Measurements from ENCODE around the gene KCNIP1. TPM values are rescaled to one million over a fixed set of nuclear protein-coding genes. Genes with fewer than 3 reads are reported as not detected.

The KCNIP1 gene
- total RNA-seq, 1 donor from 2014 or later, result 0.16 TPM

DNA sequence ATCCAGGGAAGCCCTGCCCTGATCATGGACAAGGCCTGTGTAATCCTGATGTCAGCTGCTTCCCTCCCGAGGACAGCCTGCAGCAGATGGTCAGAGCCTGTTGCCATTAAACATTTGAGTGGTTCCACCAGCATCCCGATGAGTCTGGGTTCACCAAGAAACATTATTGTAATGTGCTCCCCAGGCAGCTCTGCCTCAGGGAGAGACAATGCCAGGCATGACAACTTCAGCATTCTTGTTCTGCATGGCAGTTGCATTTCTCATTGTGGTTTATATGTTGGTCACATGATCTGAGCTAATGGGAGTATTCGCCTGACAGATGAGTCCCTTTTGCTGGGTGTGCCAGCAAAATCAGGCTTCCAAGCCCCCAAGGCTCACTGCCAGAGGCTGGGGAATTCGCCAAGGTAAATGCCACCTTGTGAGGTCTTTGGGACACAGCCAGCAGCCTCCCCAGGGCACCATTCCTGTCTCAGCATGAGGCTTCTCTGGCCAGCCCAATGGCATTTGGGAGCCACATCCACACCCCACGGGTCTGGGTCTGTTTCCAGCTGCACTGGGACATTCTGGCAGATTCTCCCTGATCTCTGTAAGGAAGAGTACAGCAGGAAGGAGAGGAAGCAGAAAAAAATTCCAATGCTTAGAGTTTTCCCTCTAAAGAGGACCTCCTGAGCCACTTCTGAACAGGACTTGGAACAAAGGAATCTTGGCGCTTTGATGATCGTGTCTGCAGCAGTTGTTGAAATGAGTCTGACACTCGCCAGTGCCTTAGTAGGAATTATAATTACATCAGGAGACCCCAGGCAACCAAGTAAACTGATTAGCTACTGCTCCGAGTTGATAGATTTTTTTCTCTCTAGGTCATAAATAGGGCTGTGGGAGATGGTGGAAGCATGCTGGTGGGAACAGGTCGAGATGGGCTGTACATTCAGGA, 18.7 kb downstream of the KCNIP1 start:
- Histone ChIP-seq H3K4me3 (no peak overlapping the region), H3K27ac (replicated peaks) (no peak overlapping the region), H3K4me1 (peaks cover 32% of the 10 kb centered on the region), H3K27me3 (ENCODE audit: low read depth) (peaks cover 9% of the 10 kb centered on the region), H3K36me3 (no peaks in the 10 kb centered on the region), H3K9me3 (replicated peaks) (no peaks in the 10 kb centered on the region)
- TF ChIP-seq, protein P1, sequence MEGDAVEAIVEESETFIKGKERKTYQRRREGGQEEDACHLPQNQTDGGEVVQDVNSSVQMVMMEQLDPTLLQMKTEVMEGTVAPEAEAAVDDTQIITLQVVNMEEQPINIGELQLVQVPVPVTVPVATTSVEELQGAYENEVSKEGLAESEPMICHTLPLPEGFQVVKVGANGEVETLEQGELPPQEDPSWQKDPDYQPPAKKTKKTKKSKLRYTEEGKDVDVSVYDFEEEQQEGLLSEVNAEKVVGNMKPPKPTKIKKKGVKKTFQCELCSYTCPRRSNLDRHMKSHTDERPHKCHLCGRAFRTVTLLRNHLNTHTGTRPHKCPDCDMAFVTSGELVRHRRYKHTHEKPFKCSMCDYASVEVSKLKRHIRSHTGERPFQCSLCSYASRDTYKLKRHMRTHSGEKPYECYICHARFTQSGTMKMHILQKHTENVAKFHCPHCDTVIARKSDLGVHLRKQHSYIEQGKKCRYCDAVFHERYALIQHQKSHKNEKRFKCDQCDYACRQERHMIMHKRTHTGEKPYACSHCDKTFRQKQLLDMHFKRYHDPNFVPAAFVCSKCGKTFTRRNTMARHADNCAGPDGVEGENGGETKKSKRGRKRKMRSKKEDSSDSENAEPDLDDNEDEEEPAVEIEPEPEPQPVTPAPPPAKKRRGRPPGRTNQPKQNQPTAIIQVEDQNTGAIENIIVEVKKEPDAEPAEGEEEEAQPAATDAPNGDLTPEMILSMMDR (IDR thresholded peaks at IDR 0.05; ENCODE audit: borderline replicate concordance), result no peak
- no peak for DNase-seq
- intact Hi-C loops (cut with micrococcal nuclease), result no loop called here

DNA sequence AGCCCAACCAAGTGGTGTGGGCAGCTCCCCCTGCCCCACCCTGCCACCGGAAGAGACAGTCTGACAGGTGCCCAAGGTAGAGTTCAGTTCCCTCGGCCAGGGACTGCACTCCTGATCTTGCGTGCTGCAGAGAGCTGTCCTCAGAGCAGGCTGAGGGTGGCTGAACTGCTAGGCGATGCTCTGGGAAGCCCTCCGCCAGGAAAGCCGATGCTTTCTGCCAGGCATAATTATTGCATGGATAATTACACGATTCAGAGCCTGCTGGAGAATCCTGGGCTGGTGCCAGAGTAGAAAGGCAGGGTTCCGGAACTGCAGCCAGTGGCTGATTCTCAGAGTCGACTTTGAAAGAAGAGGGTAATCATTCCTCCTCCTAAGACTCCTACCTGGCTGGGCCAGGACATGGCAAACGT, 19.3 kb downstream of the KCNIP1 start:
- no peaks in the 10 kb centered on the region for H3K9me3 ChIP-seq (replicated peaks)
- H3K27me3 ChIP-seq (ENCODE audit: low read depth), result peaks cover 9% of the 10 kb centered on the region
- no peak overlapping the region for H3K4me3 ChIP-seq
- H3K4me1 ChIP-seq, result peaks cover 32% of the 10 kb centered on the region
- TF ChIP-seq, protein P1 (IDR thresholded peaks at IDR 0.05; ENCODE audit: borderline replicate concordance), result no peak
- H3K36me3 ChIP-seq, result no peaks in the 10 kb centered on the region
- no peak overlapping the region for H3K27ac ChIP-seq (replicated peaks)
- intact Hi-C loops (cut with micrococcal nuclease), result no loop called here
- no peak for DNase-seq

DNA sequence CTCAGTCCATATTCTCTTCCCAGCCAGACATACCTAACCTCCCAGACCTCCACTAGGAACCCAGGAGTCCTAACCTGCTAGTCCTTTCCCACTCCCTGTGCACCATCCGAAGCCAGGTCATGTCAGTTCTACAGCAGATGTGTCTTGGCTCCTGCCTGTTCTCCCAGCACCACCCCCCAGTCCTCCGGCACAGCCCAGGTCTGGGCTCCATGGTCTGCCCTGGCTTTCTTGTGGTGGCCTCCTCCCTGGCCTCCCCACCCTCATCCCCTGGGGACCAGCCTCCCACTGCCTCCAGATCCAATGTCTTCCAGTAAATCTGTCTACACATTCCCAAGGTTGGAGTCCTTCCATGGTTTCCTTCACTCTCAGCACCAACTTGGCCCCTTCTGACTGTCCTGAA, 20.0 kb downstream of the KCNIP1 start:
- TF ChIP-seq, protein P1 (IDR thresholded peaks at IDR 0.05; ENCODE audit: borderline replicate concordance), result no peak
- no peak overlapping the region for H3K27ac ChIP-seq (replicated peaks)
- H3K9me3 ChIP-seq (replicated peaks), result no peaks in the 10 kb centered on the region
- H3K36me3 ChIP-seq, result no peaks in the 10 kb centered on the region
- peaks cover 32% of the 10 kb centered on the region for H3K4me1 ChIP-seq
- peaks cover 9% of the 10 kb centered on the region for H3K27me3 ChIP-seq (ENCODE audit: low read depth)
- no peak overlapping the region for H3K4me3 ChIP-seq
- no peak for DNase-seq
- intact Hi-C loops (cut with micrococcal nuclease), result no loop called here

DNA sequence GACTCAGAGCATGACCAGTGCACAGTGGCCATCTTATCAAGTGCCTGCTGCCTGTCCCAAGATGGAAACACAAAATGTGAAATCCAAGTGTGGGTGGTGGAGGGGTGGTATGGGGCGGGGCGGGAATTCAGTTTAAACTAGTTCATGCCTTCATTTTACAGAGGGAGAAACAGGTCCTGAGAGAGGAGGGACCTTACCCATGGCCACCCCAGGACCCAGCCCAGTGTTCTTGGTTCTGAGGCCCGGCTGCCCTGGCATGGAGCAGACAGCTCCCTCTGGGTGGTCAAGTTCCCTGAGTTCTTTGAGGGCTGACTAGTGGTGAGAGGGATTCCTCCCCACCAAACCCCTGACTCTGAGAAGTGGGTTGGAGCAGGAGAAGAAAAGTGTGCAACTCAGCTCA, 20.8 kb downstream of the KCNIP1 start:
- intact Hi-C loops (cut with micrococcal nuclease), result no loop called here
- H3K27me3 ChIP-seq (ENCODE audit: low read depth), result peaks cover 9% of the 10 kb centered on the region
- DNase-seq, result no peak
- H3K27ac ChIP-seq (replicated peaks), result no peak overlapping the region
- H3K36me3 ChIP-seq, result no peaks in the 10 kb centered on the region
- TF ChIP-seq, protein P1 (IDR thresholded peaks at IDR 0.05; ENCODE audit: borderline replicate concordance), result no peak
- H3K9me3 ChIP-seq (replicated peaks), result no peaks in the 10 kb centered on the region
- H3K4me1 ChIP-seq, result peaks cover 32% of the 10 kb centered on the region
- no peak overlapping the region for H3K4me3 ChIP-seq

DNA sequence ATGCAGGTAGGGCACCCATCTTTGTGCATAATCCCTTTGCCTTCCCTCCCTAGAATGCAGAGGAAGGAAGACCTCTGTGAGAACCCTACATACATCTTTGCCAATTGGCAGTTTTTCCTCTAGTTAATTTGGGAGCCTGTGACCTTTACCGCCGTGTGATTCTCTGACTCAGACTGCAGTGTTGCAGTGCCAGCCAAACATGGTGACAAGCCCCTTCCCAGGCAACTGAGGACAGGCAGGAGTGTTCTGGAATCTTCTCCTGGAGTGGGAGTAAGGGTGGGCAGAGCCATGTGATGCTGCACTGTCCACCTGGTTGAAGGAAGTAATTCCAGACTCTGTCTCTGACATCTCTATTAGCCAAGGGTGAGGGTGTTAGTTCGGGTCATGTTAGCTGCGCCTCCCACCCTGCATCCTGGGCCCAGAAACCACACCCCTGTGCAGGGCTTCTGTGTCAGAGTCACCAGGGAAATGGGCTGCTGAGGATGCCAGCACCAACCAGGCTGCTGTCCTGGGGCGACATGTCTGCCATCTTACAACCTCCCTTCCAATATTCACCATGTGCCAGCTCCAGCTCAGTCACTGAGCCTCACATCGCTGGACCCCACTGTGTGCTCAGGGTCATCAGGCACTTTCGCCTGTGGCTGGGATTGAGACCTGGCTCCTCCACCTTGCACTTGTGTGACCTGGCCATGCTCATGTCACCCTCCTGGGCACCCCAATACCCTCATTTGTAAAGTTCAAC, 21.8 kb downstream of the KCNIP1 start:
- no peak for DNase-seq
- intact Hi-C loops (cut with micrococcal nuclease), result no loop called here

More for the DNA sequence above, 21.8 kb downstream of the KCNIP1 start:
- Histone ChIP-seq H3K4me3 (no peak overlapping the region), H3K36me3 (no peaks in the 10 kb centered on the region), H3K27me3 (ENCODE audit: low read depth) (peaks cover 9% of the 10 kb centered on the region), H3K9me3 (replicated peaks) (no peaks in the 10 kb centered on the region), H3K4me1 (peaks cover 32% of the 10 kb centered on the region), H3K27ac (replicated peaks) (no peak overlapping the region)
- TF ChIP-seq, protein P1 (IDR thresholded peaks at IDR 0.05; ENCODE audit: borderline replicate concordance), result no peak

All from left ventricle myocardium inferior (tissue), 1 donor.